ENCODE data around the gene MTIF3. TPM values are rescaled to one million over a fixed set of nuclear protein-coding genes. Genes with fewer than 3 reads are reported as not detected.

Gene MTIF3
- total RNA-seq, 1 donor from 2014 or later: 140 TPM

DNA sequence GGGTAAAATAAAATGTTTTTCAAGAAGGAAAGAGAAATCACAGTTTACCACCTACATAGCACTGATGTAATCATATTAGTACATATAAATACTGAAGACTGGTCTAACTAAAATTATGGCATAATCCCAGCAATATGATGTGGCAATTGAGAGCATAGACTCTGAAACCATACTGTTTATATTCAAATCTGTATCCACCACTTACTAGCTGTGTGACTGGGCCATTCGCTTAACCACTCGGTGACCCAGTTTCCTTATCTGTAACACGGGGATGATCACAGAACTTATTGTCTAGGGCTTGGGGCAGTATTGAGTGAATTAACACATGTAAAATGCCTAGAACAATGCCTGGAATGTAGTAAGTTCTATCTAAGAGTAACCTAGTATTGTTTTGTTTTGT lies 39.0 kb downstream of the MTIF3 start:
- TF ChIP-seq, protein P1, sequence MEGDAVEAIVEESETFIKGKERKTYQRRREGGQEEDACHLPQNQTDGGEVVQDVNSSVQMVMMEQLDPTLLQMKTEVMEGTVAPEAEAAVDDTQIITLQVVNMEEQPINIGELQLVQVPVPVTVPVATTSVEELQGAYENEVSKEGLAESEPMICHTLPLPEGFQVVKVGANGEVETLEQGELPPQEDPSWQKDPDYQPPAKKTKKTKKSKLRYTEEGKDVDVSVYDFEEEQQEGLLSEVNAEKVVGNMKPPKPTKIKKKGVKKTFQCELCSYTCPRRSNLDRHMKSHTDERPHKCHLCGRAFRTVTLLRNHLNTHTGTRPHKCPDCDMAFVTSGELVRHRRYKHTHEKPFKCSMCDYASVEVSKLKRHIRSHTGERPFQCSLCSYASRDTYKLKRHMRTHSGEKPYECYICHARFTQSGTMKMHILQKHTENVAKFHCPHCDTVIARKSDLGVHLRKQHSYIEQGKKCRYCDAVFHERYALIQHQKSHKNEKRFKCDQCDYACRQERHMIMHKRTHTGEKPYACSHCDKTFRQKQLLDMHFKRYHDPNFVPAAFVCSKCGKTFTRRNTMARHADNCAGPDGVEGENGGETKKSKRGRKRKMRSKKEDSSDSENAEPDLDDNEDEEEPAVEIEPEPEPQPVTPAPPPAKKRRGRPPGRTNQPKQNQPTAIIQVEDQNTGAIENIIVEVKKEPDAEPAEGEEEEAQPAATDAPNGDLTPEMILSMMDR (IDR thresholded peaks at IDR 0.05; ENCODE audit: borderline replicate concordance): no peak
- no peak for DNase-seq
- Histone ChIP-seq H3K4me3 (no peak overlapping the region), H3K27ac (replicated peaks) (no peak overlapping the region), H3K9me3 (replicated peaks) (no peaks in the 10 kb centered on the region), H3K36me3 (no peaks in the 10 kb centered on the region), H3K4me1 (peaks cover 13% of the 10 kb centered on the region), H3K27me3 (ENCODE audit: low read depth) (peaks cover 23% of the 10 kb centered on the region)
- intact Hi-C loops (cut with micrococcal nuclease): no loop called here

DNA sequence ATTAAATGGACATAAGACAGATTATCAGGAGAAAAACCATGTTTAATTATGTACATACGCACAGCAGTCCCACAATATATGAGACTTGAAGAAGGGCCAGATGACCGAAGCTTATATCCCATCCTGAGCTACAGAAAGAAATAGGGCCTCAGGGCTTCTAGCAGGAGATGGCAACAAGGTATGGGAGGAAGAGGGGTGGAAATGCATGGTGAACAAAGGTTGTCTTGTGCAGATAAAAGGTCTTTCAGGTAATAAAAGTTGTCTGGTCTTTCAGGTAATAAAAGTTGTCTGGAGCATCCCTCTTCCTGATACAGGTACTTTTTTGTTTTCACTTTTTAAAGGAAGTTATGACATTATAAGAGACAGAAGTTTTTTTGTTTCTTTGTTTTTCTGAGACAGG lies 41.4 kb downstream of the MTIF3 start:
- Histone ChIP-seq H3K27me3 (ENCODE audit: low read depth) (peaks cover 23% of the 10 kb centered on the region), H3K4me1 (no peaks in the 10 kb centered on the region), H3K9me3 (replicated peaks) (no peaks in the 10 kb centered on the region), H3K4me3 (no peak overlapping the region), H3K36me3 (no peaks in the 10 kb centered on the region), H3K27ac (replicated peaks) (no peak overlapping the region)
- intact Hi-C loops (cut with micrococcal nuclease): no loop called here
- TF ChIP-seq, protein P1 (IDR thresholded peaks at IDR 0.05; ENCODE audit: borderline replicate concordance): no peak
- no peak for DNase-seq

DNA sequence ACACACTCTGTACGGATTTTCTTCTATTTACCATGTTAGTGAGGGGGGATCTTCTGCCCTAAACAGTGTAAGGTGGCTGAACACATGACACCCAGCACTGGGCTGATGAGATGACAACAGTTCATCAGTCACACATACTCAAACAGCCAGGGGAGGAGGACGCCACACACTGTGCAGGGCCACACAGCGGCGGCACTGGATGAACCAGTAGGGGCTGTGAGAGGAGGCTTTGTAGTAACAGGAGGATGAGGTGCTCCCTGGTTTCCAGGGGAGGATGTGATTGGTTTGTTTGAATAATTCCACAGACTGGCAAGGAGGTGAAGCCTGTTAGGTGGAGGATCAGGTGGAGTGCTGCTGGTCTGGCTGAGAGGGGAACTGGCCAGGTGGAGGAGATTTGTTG lies 42.3 kb downstream of the MTIF3 start:
- Histone ChIP-seq H3K4me1 (peaks cover 9% of the 10 kb centered on the region), H3K27ac (replicated peaks) (no peak overlapping the region), H3K36me3 (no peaks in the 10 kb centered on the region), H3K9me3 (replicated peaks) (no peaks in the 10 kb centered on the region), H3K27me3 (ENCODE audit: low read depth) (peaks cover 16% of the 10 kb centered on the region), H3K4me3 (no peak overlapping the region)
- TF ChIP-seq, protein P1 (IDR thresholded peaks at IDR 0.05; ENCODE audit: borderline replicate concordance): no peak
- no peak for DNase-seq
- intact Hi-C loops (cut with micrococcal nuclease): no loop called here

DNA sequence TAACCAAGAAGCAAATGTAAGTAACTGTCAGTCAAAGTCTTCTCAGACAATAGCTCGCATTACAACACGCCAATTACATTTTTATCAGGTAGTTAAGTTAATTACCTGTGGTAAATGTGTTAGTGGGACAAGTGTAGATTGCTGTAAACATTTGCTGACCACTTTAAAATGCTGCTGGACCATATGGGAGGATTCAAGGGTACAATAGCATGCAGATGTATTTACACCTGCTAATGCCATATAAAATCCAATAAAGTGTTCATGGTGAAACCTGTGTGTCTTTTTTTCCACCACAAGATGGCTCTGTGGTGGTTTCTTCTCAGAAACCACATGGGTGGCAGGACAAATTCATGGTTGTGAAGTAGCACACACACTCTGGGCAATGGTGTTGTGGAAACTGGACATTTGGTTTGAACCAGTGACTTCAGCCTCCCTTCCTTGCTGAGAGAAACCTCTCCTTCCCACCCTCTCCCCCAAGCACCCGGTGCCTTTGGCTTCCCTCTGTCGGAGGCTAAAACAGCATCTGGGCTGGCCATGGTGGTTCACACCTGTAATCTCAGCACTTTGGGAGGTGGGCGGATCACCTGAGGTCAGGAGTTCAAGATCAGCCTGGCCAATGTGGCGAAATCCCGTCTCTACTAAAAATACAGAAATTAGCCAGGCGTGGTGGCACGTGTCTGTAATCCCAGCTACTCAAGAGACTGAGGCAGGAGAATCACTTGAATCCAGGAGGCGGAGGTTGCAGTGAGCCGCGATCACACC lies 44.0 kb downstream of the MTIF3 start:
- DNase-seq: no peak
- intact Hi-C loops (cut with micrococcal nuclease): no loop called here
- H3K9me3 ChIP-seq (replicated peaks): no peaks in the 10 kb centered on the region
- no peak overlapping the region for H3K27ac ChIP-seq (replicated peaks)
- peaks cover 6% of the 10 kb centered on the region for H3K27me3 ChIP-seq (ENCODE audit: low read depth)
- H3K36me3 ChIP-seq: no peaks in the 10 kb centered on the region
- TF ChIP-seq, protein P1 (IDR thresholded peaks at IDR 0.05; ENCODE audit: borderline replicate concordance): peak; percentile 69
- peaks cover 15% of the 10 kb centered on the region for H3K4me1 ChIP-seq
- H3K4me3 ChIP-seq: no peak overlapping the region

DNA sequence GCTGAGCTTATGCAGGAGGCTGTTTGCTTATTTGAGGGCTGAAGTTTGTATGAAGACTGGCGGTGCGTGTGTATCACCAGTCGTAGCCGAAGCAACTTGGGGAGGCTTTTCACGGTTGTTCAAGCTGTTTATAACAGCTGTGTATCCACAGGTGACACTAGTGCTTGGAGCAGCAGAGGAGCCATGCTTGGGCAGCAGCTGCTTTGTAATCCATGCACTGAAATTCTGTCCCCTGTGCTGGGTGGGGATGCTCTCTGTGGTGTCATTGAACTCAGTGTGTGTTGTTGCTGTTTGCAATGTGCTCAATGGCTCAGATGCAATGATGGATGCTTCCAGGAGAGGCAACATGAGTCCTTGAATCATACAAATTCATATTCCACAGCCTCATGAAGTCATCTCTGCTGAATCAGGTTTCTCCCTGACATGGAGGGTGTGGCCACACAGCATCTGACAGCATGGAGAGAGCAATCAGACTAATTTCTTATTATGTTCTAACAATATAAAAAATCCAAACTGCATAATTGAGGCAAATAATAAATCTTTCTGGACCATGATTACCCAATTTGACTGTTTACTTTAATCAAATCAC lies 44.7 kb downstream of the MTIF3 start:
- TF ChIP-seq, protein P1 (IDR thresholded peaks at IDR 0.05; ENCODE audit: borderline replicate concordance): no peak
- intact Hi-C loops (cut with micrococcal nuclease): no loop called here

More for the DNA sequence above, 44.7 kb downstream of the MTIF3 start:
- DNase-seq: no peak
- Histone ChIP-seq H3K4me3 (no peak overlapping the region), H3K27me3 (ENCODE audit: low read depth) (peaks cover 3% of the 10 kb centered on the region), H3K36me3 (no peaks in the 10 kb centered on the region), H3K27ac (replicated peaks) (no peak overlapping the region), H3K4me1 (peaks cover 15% of the 10 kb centered on the region), H3K9me3 (replicated peaks) (no peaks in the 10 kb centered on the region)

All from left ventricle myocardium inferior (tissue), 1 donor.